Fibroblast of the aortic adventitia (primary cell): ENCODE results near the gene SELENOH. TPM values are rescaled to one million over a fixed set of nuclear protein-coding genes. Genes with fewer than 3 reads are reported as not detected.

Source experiments
- DNase-seq: peaks from one replicate; pipeline ENCODE4 v3.0.0-alpha.2; 2010; ENCODE audit warnings: low read depth
- H3K4me3 ChIP-seq: 2 replicates; pipeline ENCODE4 v1.5.1; 2011; ENCODE audit warnings: low read depth, mild to moderate bottlenecking, control low read depth, low read length, moderate library complexity
- total RNA-seq: library from RNA; depleted of rRNA; stranded (reverse); fragments of >200 nt; gene quantifications from 2 replicates; pipeline ENCODE4 v1.2.3, GENCODE V29; 2012; ENCODE audit warnings: low replicate concordance
- TF ChIP-seq, protein P1 (sequence below): IDR thresholded peaks from 2 replicates; pipeline ENCODE4 v1.5.1; 2011; ENCODE audit warnings: mild to moderate bottlenecking, low read length, control low read depth, inconsistent platforms; ENCODE audit not compliant: insufficient read depth

Gene SELENOH
- total RNA-seq, 1 donor = 63.4 TPM

DNA sequence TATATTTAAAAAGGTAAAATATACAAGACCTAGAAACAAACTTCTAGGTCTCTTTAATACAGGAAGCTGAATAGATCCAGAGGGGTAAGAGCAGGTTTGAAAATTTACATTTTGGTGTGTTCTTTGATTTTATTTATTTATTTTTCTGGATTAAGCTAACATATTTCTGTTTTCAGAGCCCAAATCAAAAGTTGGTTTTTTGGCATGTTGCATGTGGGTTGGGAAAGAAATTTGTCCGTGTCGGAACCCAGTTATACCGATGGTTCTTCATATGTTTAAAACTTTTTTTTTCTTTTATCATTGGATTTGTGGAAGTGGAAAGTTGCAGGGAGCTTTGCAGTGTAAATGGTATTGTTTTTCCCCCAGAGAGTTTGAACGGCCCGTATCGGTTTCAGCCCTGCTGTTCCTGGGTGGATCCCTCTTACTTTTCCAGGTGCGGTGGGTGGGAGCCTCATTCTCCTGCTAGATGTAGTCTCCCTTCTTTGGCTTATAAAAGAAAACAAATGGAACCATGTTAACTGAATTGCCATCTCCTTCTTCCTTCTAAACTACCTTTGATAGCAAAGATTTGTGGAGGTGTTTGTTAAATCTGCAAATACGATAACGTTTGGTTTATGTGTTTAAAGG lies 21.1 kb downstream of the SELENOH start:
- peak overlapping the region; percentile 70 for H3K4me3 ChIP-seq
- no peak for DNase-seq
- TF ChIP-seq, protein P1, sequence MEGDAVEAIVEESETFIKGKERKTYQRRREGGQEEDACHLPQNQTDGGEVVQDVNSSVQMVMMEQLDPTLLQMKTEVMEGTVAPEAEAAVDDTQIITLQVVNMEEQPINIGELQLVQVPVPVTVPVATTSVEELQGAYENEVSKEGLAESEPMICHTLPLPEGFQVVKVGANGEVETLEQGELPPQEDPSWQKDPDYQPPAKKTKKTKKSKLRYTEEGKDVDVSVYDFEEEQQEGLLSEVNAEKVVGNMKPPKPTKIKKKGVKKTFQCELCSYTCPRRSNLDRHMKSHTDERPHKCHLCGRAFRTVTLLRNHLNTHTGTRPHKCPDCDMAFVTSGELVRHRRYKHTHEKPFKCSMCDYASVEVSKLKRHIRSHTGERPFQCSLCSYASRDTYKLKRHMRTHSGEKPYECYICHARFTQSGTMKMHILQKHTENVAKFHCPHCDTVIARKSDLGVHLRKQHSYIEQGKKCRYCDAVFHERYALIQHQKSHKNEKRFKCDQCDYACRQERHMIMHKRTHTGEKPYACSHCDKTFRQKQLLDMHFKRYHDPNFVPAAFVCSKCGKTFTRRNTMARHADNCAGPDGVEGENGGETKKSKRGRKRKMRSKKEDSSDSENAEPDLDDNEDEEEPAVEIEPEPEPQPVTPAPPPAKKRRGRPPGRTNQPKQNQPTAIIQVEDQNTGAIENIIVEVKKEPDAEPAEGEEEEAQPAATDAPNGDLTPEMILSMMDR = no peak

DNA sequence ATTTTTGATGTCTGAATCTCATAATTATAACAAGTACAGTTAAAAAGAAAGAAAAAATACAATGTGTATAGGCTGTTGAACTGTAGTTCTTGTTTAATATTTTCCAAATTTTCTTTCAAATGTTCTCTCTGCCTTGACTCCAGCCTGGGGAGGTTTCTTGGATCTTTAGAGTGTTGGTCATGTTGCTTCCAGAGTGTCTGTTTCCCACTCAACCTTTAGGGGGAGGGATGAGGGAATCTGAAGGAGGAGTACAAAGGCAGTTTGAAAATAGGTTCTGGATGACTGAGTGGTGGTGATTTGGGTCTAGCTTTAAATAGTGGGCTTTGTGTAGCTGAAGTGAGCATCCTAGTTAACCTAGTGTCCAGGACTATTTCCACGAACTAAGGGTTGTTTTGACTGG lies 22.3 kb downstream of the SELENOH start:
- TF ChIP-seq, protein P1 = peak; percentile 70
- H3K4me3 ChIP-seq = peak overlapping the region; percentile 70
- peak; percentile 47 for DNase-seq

DNA sequence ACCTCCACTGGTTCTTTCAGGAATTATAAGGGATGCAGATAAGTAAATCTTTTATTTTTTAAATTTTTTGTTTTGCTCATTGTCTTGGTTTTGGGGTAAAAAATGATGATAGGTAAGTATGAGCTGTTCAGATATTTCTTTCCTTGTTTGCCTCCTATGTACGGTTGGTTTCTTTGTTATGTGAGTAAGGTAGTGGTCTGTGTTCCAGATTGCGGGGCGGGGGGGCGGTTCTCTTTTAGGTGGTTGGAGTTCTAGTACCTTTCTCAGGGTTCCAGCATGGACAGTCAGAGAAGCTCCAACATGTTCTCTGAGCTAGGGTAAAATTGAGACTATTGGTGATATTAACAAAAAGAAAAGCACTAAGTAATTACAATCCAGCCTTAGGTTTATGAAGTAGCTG lies 22.7 kb downstream of the SELENOH start:
- TF ChIP-seq, protein P1 = no peak
- no peak for DNase-seq
- H3K4me3 ChIP-seq = peak overlapping the region; percentile 70

DNA sequence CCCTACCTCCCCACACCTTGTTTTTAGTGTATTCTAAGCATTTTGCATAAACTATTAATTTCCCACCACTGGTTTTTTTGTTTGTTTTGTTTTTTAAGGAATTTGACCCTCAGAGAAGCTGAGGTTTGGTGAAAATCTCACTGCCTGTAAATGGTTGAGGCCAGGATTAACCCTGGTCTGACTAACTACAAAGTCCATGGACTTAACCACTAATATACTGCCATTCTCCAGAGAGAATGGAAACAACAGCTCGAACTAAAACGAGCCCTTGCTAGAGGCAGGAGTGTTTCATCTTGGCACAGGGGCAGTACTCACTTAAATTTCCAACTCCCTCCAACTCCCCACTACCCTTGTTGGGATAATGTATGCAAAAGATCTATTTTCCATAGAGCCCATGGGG lies 23.3 kb downstream of the SELENOH start:
- TF ChIP-seq, protein P1 = no peak
- H3K4me3 ChIP-seq = peak overlapping the region; percentile 70
- DNase-seq = no peak

DNA sequence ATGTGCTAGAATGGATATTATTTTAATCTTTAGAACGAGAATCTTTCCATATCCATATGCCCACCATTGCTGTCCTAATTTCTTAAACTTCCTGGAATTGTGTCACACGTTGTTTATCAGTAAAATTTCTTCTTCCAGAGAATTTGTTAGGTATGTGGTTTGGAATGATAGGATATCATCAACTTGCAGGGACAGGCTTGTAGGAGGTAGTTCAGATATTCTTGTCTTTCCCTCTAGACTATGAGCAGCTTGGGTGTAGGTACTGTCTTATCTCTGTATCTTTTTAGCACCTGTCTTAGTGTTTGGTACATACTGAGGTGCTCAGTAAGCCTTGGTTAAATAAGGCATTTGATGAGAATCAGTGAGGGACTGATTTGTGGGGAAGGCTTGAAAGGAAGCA lies 23.7 kb downstream of the SELENOH start:
- no peak for DNase-seq
- H3K4me3 ChIP-seq = peak overlapping the region; percentile 70
- TF ChIP-seq, protein P1 = no peak

DNA sequence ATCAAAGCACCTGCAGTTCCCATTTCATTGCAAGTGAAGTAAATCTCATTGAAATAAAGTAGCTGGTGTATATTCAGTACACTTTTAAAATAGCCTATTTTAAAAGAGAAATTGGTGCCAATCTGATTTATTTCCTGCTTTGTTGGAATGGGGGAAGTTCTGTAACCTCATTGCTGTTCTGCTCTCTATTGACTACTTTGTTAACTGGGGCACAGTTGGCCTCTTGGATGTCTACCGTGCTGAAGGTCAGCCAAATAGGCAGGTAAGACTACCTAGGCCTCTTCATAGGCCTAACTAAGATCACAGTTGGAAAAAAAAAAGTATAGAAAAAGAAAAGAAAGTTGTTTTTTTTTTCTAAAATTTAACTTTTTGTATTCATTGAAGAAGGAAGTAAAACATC lies 29.5 kb downstream of the SELENOH start:
- DNase-seq = no peak
- H3K4me3 ChIP-seq = no peak overlapping the region
- TF ChIP-seq, protein P1 = no peak

DNA sequence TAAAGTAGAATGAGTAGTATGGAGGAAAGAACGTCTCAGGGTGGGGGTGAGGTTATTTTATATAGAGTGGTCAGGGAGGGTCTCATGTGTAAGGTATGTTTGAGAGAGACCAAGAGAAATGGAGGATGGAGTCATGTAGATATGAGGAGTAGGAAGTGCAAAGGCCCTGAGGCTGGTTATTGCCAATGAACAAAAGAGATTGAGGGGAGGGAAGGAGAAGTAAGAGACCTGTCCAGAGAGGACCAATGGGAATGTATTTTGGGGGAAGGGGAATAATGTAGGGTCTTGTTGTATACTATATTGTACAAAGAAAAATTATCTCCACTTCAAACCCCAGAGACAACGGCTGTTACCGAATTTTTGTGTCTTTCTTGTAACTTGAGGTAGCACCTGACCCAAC lies 30.1 kb downstream of the SELENOH start:
- no peak for DNase-seq

More for the DNA sequence above, 30.1 kb downstream of the SELENOH start:
- H3K4me3 ChIP-seq = no peak overlapping the region
- TF ChIP-seq, protein P1 = no peak
